G401.6 (cell line): ENCODE results near the gene SLC25A21.

Source experiments
- FAIRE-seq: peaks from 2 replicates; lab custom pipeline; 2012; peaks lifted over from hg19 to GRCh38; lab: Jason Lieb, UNC

Gene SLC25A21

GRCh38 chr14:36757734-36758601 lies 414.4 kb downstream of the SLC25A21 start:
- no peak for FAIRE-seq

- no peak for FAIRE-seq
These were observed 416.2 kb downstream of the SLC25A21 start for GRCh38 chr14:36756226-36756625.

GRCh38 chr14:36755756-36756155 lies 416.6 kb downstream of the SLC25A21 start:
- FAIRE-seq, result no peak

GRCh38 chr14:36751920-36752319 lies 420.5 kb downstream of the SLC25A21 start:
- no peak for FAIRE-seq

GRCh38 chr14:36751106-36751505 lies 421.3 kb downstream of the SLC25A21 start:
- FAIRE-seq, result no peak

- no peak for FAIRE-seq
These were observed 422.2 kb downstream of the SLC25A21 start for GRCh38 chr14:36750244-36750643.

- FAIRE-seq, result no peak
These were observed 423.7 kb downstream of the SLC25A21 start for GRCh38 chr14:36748610-36749213.

- FAIRE-seq, result no peak
These were observed 424.8 kb downstream of the SLC25A21 start for GRCh38 chr14:36747411-36748184.

GRCh38 chr14:36746872-36747271 lies 425.5 kb downstream of the SLC25A21 start:
- no peak for FAIRE-seq

GRCh38 chr14:36741858-36742257 lies 430.5 kb downstream of the SLC25A21 start:
- FAIRE-seq, result no peak

- no peak for FAIRE-seq
These were observed 434.1 kb downstream of the SLC25A21 start for GRCh38 chr14:36738269-36738668.

- no peak for FAIRE-seq
These were observed 446.3 kb downstream of the SLC25A21 start for GRCh38 chr14:36726128-36726527.

GRCh38 chr14:36724162-36724561 lies 448.2 kb downstream of the SLC25A21 start:
- FAIRE-seq, result no peak

GRCh38 chr14:36723530-36723929 lies 448.9 kb downstream of the SLC25A21 start:
- FAIRE-seq, result no peak

GRCh38 chr14:36721877-36722276 lies 450.5 kb downstream of the SLC25A21 start:
- no peak for FAIRE-seq

- no peak for FAIRE-seq
These were observed 451.7 kb downstream of the SLC25A21 start for GRCh38 chr14:36720657-36721056.

- FAIRE-seq, result no peak
These were observed 452.6 kb downstream of the SLC25A21 start for GRCh38 chr14:36719823-36720222.

- no peak for FAIRE-seq
These were observed 454.2 kb downstream of the SLC25A21 start for GRCh38 chr14:36718216-36718615.

GRCh38 chr14:36717363-36717762 lies 455.0 kb downstream of the SLC25A21 start:
- FAIRE-seq, result no peak

- no peak for FAIRE-seq
These were observed 455.7 kb downstream of the SLC25A21 start for GRCh38 chr14:36716614-36717184.

- FAIRE-seq, result no peak
These were observed 458.3 kb downstream of the SLC25A21 start for GRCh38 chr14:36713960-36714703.

GRCh38 chr14:36707570-36707969 lies 464.8 kb downstream of the SLC25A21 start:
- no peak for FAIRE-seq
